ENCODE measurements around the gene GTF2F1.
"Not testable (repeated sequence)": the region's sequence is repeated elsewhere in the genome, so short reads cannot be mapped to it uniquely, and the experiment has no call there.

Gene GTF2F1

DNA sequence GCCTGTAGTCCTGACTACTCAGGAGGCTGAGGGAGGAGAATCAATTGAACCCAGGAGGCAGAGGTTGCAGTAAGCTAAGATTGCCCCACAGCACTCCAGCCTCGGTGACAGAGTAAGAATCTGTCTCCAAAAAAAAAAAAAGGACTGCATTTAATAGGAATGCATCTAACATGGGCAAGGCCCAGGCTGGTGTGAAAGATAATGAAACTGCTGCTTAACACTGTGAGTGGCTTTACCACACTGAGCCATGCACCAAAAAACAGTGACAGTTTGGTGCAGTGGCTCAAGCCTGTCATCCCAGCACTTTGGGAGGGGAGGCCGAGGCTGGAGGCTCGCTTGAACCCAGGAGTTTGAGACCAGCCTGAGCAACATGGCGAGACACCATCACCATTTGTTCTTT is 8.6 kb downstream of the GTF2F1 start:
- DNase-seq, result no peak

DNA sequence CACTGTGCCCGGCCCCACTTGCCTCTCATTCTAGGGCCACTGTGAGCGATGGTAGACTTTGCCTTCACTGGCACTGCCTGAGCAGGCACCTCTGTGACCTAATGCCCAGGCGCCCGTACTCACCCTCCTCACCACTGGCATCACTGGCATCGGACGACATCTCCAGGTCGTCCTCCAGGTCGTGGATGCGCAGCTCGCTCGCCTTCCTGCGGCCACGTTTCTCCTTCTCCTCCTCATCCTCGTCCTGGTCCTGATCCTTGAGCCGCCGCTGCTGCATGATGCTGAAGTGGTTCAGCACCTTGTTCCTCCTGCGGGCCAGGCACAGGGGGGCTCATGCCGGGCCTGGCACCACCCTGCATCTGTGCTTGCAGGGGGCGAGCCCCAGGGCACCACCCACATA is 9.8 kb downstream of the GTF2F1 start:
- DNase-seq, result no peak

- DNase-seq, result no peak
Observed at GRCh38 chr19:6381030-6381750, 11.8 kb downstream of the GTF2F1 start.

DNA sequence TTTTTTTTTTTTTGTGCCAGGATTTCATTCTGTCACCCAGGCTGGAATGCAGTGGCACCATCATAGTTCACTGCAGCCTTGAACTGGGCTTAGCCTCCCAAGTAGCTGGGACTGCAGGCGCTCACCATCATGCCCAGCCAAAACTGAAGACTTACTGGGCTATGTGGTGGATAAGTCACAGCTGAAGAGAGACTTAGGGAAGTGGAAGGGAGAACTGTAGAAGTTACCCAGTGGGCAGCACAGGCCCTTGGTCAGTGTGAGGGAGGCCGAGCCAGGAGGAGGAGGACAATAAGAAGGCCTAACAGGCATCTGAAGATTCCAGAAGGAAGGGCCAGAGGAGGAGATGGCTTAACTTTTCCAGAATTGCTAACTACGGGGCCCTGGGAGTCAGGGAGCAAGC is 13.2 kb downstream of the GTF2F1 start:
- no peak for DNase-seq

GRCh38 chr19:6378486-6378885 is 14.5 kb downstream of the GTF2F1 start:
- no peak for DNase-seq

GRCh38 chr19:6378041-6378440 is 14.9 kb downstream of the GTF2F1 start:
- no peak for DNase-seq

DNA sequence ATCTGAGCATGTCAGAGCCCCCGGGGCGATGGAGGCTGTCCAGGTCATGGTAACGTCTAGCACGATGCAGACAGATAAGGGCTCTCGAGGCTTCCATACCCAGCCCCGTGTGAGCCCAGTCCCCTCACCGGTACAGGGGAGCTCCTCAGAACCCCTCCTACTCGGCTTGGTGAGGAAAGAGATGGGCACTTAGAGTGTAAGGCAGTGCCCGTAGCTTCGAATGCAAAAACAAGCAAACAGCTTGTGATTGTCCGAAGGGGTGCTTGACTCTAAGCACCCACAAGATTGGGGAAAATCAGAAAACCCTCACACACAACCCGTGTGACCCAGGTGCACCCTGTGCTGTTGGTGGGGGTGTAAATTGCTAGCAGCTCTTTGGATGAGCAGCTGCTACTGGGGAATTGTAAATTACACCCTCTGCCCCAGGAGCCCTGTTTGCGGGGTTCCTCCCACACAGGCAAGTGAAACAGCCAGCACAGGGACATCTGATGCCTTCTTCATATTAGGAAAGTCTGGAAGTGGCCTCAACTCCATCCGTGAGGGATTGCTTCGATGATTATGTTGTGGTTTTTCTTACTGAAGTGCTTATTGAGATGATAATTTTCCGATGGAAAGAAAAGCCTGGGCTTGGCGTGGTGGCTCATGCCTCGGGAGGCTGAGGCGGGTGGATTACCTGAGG is 16.3 kb downstream of the GTF2F1 start:
- no peak for DNase-seq

GRCh38 chr19:6375411-6376010 is 17.5 kb downstream of the GTF2F1 start, which contains the start of gene PSPN:
PSPN (minus strand) TSS chr19:6375933; CDS start chr19:6375849, 84 bp downstream.
- DNase-seq, result no peak

DNA sequence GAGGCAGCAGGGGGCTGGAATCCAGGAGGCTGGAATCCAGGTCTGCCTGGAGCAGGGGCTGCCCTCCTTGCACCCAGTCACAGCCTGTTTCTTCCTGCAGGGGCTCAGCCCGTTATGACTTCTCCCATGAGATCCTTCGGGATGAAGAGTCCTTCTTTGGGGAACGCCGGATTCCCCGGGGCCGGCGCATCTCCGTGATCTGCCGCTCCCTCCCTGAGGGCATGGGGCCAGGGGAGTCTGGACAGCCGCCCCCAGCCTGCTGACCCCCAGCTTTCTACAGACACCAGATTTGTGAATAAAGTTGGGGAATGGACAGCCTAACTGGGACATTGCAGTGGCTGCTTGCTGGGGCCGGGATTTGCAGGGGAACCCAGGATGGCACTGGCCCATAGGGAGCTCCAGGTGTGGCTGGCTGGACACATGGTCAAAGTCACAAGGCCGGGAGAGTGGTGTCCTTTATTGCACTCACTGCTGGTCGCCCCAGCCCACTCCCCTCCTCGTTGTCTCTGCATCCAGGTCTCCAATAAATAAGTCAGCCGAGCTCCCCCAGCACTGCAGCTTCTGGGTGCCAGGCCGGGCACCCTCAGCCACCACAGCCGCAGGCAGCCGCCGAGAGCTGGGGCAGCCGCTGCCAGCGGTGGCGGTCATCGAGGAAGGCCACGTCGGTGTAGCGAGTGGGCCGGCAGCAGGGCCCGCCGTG is 18.1 kb downstream of the GTF2F1 start:
- DNase-seq, result no peak

DNA sequence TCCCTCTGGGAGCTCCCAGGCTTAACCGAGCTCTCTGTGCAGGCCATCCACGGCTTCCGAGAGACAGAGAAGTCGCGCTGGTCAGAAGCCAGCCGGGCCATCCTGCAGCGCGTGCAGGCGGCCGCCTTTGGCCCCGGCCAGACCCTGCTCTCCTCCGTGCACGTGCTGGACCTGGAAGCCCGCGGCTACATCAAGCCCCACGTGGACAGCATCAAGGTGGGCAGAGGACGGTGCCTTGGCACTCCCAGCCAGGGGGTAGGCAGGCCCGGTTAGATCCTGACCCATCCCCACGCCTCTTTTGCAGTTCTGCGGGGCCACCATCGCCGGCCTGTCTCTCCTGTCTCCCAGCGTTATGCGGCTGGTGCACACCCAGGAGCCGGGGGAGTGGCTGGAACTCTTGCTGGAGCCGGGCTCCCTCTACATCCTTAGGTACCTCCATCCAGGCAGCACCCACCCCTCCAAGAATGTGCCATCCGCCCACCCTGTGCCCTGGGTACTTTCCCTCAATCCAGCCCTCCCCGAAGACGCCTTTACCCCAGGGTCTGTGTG is 18.7 kb downstream of the GTF2F1 start:
- DNase-seq, result no peak

- no peak for DNase-seq
Observed at GRCh38 chr19:6373813-6374108, 19.2 kb downstream of the GTF2F1 start.

DNA sequence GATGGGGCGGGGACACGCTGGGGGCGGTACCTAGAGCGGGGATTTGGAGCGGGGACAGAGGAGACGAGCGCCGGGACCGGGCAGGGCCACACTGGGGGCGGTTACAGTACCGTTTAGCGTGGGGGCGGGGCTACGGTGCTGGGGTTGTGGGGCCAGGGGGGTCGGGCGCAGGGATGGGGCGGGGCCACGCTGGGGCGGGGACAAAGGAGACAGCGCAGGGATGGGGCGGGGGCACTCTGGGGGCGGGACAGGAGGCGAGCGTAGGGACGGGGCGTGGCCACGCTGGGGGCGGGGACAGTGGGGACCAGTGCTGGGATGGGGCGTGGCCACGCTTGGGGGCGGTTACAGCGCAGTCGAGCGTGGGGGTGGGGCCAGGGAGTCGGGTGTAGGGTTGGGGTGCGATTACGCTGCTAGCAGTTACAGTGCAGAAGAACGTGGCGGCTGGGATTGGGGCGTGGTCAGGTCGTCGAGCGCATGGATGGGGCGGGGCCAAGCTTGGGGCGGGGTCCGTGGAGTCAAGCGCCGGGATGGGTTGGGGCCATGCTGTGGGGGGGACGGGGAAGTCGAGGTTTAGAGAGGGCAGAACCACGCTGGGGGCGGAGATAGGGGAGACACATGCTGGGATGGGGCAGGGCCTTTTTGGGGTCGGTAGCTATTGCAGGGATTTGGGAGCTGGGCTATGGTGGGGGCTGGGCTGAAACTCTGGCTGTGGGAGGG is 19.7 kb downstream of the GTF2F1 start:
- DNase-seq, result peak; percentile 98

DNA sequence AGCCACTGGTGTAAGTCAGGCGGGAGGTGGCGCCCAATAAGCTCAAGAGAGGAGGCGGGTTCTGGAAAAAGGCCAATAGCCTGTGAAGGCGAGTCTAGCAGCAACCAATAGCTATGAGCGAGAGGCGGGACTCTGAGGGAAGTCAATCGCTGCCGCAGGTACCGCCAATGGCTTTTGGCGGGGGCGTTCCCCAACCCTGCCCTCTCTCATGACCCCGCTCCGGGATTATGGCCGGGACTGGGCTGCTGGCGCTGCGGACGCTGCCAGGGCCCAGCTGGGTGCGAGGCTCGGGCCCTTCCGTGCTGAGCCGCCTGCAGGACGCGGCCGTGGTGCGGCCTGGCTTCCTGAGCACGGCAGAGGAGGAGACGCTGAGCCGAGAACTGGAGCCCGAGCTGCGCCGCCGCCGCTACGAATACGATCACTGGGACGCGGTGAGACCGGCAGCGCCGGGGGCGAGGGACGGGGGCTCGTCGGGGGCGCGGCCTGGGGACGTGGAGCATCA is 20.3 kb downstream of the GTF2F1 start, which contains the start of gene ALKBH7:
TSS of gene ALKBH7 (plus strand) at position 201 of the 502 bp plus-strand sequence. CDS start at position 228, 27 bp downstream.
- DNase-seq, result peak; percentile 99

GRCh38 chr19:6364353-6364752 is 28.6 kb downstream of the GTF2F1 start:
- DNase-seq, result no peak

DNA sequence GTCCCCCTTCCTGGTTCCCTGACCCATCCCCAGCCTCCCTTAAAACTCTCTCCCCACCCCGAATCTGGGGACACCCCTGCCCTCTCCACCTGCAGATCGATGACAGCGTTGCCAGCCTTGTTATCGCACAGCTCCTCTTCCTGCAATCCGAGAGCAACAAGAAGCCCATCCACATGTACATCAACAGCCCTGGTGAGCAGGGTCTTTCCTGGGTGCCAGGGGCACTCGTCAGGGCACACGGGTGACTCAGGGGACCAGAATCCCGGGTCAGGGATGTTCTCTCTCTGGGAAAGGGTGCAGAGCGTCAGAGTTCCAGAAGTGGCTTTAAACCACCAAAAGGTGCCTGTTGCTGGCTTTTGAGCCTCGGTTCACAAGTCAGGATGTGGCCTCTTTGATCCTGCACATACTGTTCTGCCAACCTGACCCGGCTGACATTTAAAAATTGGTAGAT is 30.6 kb downstream of the GTF2F1 start:
- peak; percentile 24 for DNase-seq

DNA sequence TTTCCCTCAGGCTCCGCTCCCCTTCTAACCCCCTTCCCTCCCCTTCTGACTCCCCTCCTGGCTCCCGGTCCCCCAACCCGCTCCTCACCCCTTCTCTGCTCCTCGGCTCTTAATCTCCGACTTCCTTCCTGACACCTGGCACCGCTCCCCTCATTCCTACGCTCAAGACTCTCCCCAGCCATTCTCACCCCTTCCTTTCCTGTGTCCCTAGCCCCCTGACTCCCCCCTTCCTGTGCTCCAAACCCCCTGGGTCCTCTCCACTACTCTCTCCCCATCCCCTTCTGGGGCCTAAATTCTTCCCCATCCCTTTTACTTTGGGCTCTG is 31.0 kb downstream of the GTF2F1 start:
- no peak for DNase-seq

DNA sequence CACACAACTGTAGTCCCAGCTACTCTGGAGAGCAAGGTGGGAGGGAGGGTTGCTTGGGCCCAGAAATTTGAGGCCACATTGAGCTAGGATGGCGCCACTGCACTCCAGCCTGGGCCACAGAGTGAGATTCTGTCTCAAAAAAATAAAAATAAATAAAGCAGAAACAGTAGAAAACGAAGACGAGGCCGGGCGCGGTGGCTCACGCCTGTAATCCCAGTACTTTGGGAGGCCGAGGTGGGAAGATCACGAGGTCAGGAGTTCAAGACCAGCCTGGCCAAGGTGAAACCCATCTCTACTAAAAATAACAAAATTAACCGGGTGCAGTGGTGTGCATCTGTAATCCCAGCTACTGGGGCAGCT is 32.1 kb downstream of the GTF2F1 start:
- DNase-seq, result not testable (repeated sequence)

GRCh38 chr19:6360445-6360844 is 32.5 kb downstream of the GTF2F1 start:
- DNase-seq, result not testable (repeated sequence)

DNA sequence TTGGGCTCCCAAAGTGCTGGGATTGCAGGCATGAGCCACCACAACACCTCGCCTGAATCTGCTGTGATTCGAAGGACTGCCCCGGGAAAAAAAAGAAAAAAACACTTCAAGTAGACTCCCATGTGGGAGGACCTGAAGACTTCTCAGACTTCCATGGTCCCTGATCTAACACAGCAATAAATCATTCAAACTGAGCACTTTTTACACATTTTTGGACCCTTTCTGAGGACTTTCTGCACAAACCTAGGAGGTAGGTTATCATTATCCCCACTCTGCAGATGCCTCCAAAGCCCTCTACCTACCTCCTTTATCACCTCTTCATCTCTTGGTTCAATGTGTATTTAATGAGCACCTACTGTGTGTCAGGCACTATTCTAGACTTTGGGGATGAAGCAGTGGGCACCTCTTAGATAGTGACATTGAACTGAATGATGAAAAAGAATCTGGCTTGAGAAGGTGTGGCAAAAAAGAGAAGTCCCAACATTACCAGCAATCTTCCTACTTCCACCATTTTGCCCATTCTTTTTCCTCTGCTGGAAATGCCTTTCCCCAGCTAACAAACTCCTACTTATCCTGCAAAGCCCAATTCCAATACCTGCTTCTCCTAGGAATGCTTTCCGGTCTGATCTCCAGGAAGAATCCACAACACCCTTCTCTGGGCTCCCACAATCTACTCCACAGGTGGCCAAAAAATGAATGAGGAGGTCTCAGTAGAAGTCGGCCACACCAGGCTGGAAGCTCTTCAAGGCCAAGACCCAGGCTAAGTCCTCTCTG is 33.2 kb downstream of the GTF2F1 start:
- no peak for DNase-seq

GRCh38 chr19:6358003-6358402 is 35.0 kb downstream of the GTF2F1 start:
- DNase-seq, result no peak

DNA sequence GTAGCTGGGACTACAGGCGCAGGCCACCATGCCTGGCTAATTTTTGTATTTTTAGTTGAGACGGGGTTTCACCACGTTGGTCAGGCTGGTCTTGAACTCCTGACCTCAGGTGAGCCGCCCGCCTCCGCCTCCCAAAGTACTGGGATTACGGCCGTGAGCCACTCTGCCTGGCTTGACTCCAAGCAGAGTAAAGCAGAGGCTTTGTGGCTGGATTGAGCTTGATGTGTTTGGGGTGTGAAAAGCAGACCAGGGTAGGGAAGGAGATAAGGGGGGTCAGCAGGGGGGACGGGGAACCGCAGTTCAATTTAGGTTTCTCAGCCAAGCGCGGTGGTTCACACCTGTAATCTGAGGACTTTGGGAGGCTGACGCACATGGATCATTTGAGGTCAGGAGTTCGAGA is 35.8 kb downstream of the GTF2F1 start:
- DNase-seq, result no peak

All from CD4-positive, alpha-beta T cell treated with Interferon gamma for 1 hour (primary cell).